ENCODE measurements around the gene OPCML.

DNA sequence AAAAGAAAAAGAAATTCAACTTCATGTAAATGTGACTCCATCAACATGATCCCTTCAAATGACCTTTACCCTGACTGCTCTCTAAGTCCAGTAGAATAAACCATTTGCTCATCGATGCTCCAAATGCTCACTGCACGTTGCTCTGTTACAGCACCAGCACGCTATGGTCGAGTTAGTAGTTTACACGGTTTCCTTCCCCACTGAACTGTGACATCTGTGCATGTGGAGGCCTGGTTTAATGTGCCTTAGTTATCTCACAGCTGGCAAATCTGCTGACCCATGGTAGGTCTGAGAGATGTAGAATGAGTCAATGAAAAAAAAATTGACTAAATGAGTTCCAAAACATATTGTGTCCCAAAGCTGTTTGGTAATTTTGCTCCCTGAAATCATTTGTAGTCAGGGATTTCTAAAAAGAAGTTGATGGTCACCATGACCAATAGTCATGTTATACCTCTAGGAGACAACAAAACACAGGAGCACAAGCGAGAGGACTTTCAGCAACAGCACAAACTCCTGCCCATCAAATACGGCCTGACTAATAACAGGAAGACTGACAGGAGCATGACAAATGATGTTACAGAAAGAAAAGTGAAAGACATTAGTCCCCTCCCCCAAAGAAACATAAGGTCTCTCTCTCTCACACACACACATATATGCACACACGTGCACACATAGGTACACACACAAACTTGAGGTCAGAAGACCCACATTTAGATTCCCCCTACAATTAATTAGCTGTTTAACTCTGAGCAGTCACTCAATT is 624.5 kb downstream of the OPCML start:
- TF ChIP-seq, protein P1, sequence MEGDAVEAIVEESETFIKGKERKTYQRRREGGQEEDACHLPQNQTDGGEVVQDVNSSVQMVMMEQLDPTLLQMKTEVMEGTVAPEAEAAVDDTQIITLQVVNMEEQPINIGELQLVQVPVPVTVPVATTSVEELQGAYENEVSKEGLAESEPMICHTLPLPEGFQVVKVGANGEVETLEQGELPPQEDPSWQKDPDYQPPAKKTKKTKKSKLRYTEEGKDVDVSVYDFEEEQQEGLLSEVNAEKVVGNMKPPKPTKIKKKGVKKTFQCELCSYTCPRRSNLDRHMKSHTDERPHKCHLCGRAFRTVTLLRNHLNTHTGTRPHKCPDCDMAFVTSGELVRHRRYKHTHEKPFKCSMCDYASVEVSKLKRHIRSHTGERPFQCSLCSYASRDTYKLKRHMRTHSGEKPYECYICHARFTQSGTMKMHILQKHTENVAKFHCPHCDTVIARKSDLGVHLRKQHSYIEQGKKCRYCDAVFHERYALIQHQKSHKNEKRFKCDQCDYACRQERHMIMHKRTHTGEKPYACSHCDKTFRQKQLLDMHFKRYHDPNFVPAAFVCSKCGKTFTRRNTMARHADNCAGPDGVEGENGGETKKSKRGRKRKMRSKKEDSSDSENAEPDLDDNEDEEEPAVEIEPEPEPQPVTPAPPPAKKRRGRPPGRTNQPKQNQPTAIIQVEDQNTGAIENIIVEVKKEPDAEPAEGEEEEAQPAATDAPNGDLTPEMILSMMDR (IDR thresholded peaks at IDR 0.05; ENCODE audit: insufficient read depth, low read length), result no peak
- TF ChIP-seq POLR2AphosphoS5 (IDR thresholded peaks at IDR 0.05; ENCODE audit: low read depth) (no peak), GABPA (IDR thresholded peaks at IDR 0.05; ENCODE audit: low read depth) (no peak)

Data from HL-60 (cell line).